Mesendoderm (in vitro differentiated cells): ENCODE measurements around the gene ADAM33.

Experiments used
- DNase-seq: peaks from one replicate; pipeline ENCODE4 v3.0.0; 2013
- H2AK5ac ChIP-seq: 2 replicates; pipeline ENCODE4 v1.6.1; 2013; ENCODE audit warnings: low read length, inconsistent platforms
- H2BK120ac ChIP-seq: 2 replicates; pipeline ENCODE4 v1.6.1; 2013; ENCODE audit warnings: low read depth, mild to moderate bottlenecking, low read length, moderate library complexity, mixed read lengths
- H2BK15ac ChIP-seq: replicated peaks from 2 replicates; pipeline ENCODE4 v1.6.1; 2013; ENCODE audit warnings: low read depth, mild to moderate bottlenecking, moderate library complexity
- H2BK5ac ChIP-seq: 2 replicates; pipeline ENCODE4 v1.6.1; 2013; ENCODE audit warnings: low read length, inconsistent platforms
- H3K18ac ChIP-seq: 2 replicates; pipeline ENCODE4 v1.6.1; 2013; ENCODE audit warnings: mild to moderate bottlenecking, low read length, mixed read lengths
- H3K23ac ChIP-seq: one replicate; pipeline ENCODE4 v1.6.1; 2013; ENCODE audit warnings: low read length
- H3K27ac ChIP-seq: 2 replicates; pipeline ENCODE4 v1.5.1; 2013; ENCODE audit warnings: low read depth, mild to moderate bottlenecking, inconsistent platforms, low read length, moderate library complexity
- H3K27me3 ChIP-seq: 2 replicates; pipeline ENCODE4 v1.6.1; 2013; ENCODE audit warnings: low read length, control low read depth, mild to moderate bottlenecking, inconsistent platforms; ENCODE audit not compliant: insufficient read depth, poor library complexity
- H3K36me3 ChIP-seq: 2 replicates; pipeline ENCODE4 v1.6.1; 2013; ENCODE audit warnings: low read length, inconsistent platforms; ENCODE audit not compliant: control insufficient read depth, insufficient read depth
- H3K4ac ChIP-seq: one replicate; pipeline ENCODE4 v1.6.1; 2013; ENCODE audit warnings: low read depth, mild to moderate bottlenecking, low read length, moderate library complexity
- H3K4me1 ChIP-seq: 2 replicates; pipeline ENCODE4 v1.6.1; 2013; ENCODE audit warnings: low read depth, low read length, inconsistent platforms; ENCODE audit not compliant: control insufficient read depth
- H3K4me2 ChIP-seq: 2 replicates; pipeline ENCODE4 v1.6.1; 2013; ENCODE audit warnings: low read length
- H3K4me3 ChIP-seq: 2 replicates; pipeline ENCODE4 v1.5.1; 2013; ENCODE audit warnings: mild to moderate bottlenecking, low read length
- H3K56ac ChIP-seq: one replicate; pipeline ENCODE4 v1.6.1; 2013; ENCODE audit warnings: low read length
- H3K79me1 ChIP-seq: 2 replicates; pipeline ENCODE4 v1.6.1; 2013; ENCODE audit warnings: low read length, inconsistent platforms
- H3K79me2 ChIP-seq: 2 replicates; pipeline ENCODE4 v1.6.1; 2013; ENCODE audit warnings: mild to moderate bottlenecking, low read length; ENCODE audit not compliant: control insufficient read depth, insufficient read depth
- H3K9ac ChIP-seq: 2 replicates; pipeline ENCODE4 v1.6.1; 2013; ENCODE audit warnings: low read length, inconsistent platforms
- H4K5ac ChIP-seq: one replicate; pipeline ENCODE4 v1.6.1; 2013; ENCODE audit warnings: low read length
- H4K8ac ChIP-seq: one replicate; pipeline ENCODE4 v1.6.1; 2013; ENCODE audit warnings: low read depth, mild to moderate bottlenecking, control low read depth, low read length, moderate library complexity
- WGBS: extraction: QIAGEN DNeasy Blood & Tissue Kit; methylation state at CpG from one replicate; pipeline ENCODE4 v1.1.7; 2013; ENCODE audit warnings: low lambda C conversion rate, missing lambda C conversion rate; ENCODE audit not compliant: insufficient coverage; ENCODE audit errors: extremely low coverage; 5-methylcytosine and 5-hydroxymethylcytosine counted together

The ADAM33 gene

DNA sequence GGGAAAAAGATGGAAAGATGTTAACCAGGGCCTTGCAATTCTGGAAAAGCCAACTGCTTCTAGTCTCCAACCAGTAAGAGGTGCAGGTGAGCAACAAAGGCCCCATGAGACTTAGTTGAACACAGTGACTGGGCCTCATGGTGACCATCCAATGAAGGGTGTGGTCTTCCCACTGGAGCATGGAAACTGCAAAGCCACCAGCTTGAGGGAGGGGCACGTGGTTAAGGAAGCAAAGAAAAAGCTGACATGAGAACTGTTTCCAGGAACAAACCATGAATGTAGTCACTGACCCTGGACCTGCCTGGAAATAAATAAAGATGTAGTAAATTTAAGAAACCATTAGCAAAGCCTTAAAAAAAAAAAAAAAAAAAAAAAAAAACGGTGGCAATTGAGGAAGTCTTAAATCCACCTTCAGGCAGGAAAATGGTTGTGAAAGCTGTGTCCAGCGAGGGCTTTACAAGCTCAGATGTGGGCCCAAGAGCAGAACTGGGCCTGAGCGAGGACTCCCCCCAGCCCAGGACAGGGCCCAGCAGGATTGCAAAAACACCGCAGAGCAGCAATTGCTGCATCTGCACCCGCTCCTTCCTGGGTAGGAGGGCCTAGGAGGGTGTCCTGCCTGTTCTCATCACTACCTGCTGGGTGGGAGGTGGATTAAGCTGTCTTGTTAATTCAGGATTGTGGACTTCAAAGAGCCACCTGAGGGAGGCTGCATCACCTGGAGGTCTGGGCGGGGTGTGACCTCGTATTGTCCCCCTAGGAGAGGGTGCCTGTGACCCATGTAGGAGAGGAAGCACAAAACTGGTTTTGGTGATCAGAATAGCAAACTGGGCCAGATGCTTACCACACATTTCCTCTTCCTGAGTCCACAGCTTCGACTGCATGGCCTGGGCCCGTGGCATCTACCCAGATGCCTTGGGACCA, 28.9 kb downstream of the ADAM33 start:
- H2AK5ac ChIP-seq, result no peak overlapping the region
- H3K27ac ChIP-seq, result no peak overlapping the region

GRCh38 chr20:3652221-3652620, 29.6 kb downstream of the ADAM33 start:
- DNase-seq, result no peak
- no peaks in the 10 kb centered on the region for H3K36me3 ChIP-seq
- H2AK5ac ChIP-seq, result no peak overlapping the region
- no CpG with 5 or more reads among the region's 9 CpGs for WGBS
- no peaks in the 10 kb centered on the region for H3K27me3 ChIP-seq
- H2BK5ac ChIP-seq, result no peak overlapping the region
- H3K56ac ChIP-seq, result no peak overlapping the region
- no peak overlapping the region for H3K4ac ChIP-seq
- no peak overlapping the region for H3K4me2 ChIP-seq
- H3K23ac ChIP-seq, result no peak overlapping the region
- H3K79me2 ChIP-seq, result no peaks in the 10 kb centered on the region
- H3K4me1 ChIP-seq, result no peaks in the 10 kb centered on the region
- H2BK120ac ChIP-seq, result no peak overlapping the region
- no peak overlapping the region for H3K9ac ChIP-seq
- no peak overlapping the region for H3K18ac ChIP-seq
- H3K27ac ChIP-seq, result no peak overlapping the region
- no peak overlapping the region for H4K5ac ChIP-seq
- no peak overlapping the region for H4K8ac ChIP-seq
- no peak overlapping the region for H2BK15ac ChIP-seq
- no peaks in the 10 kb centered on the region for H3K79me1 ChIP-seq
- no peak overlapping the region for H3K4me3 ChIP-seq

More for the DNA sequence above, 28.9 kb downstream of the ADAM33 start:
- Histone ChIP-seq H4K5ac (no peak overlapping the region), H3K56ac (no peak overlapping the region), H3K27me3 (no peaks in the 10 kb centered on the region), H3K4me3 (no peak overlapping the region), H3K79me2 (no peaks in the 10 kb centered on the region), H3K79me1 (no peaks in the 10 kb centered on the region), H3K4ac (no peak overlapping the region), H2BK120ac (no peak overlapping the region), H2BK5ac (no peak overlapping the region), H3K18ac (no peak overlapping the region), H3K23ac (no peak overlapping the region), H3K9ac (no peak overlapping the region), H3K4me1 (no peaks in the 10 kb centered on the region), H3K36me3 (no peaks in the 10 kb centered on the region), H2BK15ac (no peak overlapping the region), H4K8ac (no peak overlapping the region), H3K4me2 (no peak overlapping the region)
- DNase-seq, result no peak
- WGBS, result no CpG with 5 or more reads among the region's 10 CpGs

DNA sequence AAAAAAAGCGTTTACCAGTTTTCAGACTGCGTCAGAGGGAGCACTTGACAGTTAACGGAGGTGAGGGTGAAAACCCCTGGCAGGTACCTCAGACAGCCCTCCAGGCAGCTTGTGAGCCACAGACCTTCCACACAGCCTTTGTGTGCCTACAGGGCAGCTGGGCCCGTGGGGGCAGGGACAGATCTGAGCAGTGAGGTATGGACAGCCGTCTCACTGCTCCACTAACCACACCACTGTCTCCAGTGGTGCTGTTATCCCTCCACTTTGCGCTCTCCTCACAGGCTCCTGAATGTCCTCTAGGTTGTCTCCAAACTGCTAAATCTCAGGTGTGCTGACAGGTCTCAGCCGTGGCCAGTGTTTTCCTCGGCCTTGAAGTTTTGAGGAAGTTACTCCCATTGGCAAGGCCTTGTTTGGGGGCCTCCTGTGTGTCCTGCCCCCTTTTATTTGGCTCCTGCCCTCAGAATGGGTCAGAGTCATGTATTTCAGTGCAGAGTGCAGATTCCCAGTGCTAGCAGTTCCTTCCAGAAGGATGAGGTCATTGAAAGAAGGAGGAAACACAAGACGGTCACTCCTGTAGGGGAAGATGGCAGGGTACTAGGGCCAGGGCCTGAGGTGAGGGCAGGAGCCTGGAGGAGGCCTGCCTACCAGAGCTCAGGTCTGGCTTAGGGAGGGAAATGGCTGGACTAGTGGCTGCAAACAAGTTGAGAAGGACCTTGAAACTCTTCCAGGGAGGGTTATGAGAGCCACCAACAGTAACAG, 30.4 kb downstream of the ADAM33 start:
- Histone ChIP-seq H4K5ac (no peak overlapping the region), H3K18ac (no peak overlapping the region), H2BK5ac (no peak overlapping the region), H4K8ac (no peak overlapping the region), H3K4me3 (no peak overlapping the region), H3K79me2 (no peaks in the 10 kb centered on the region), H3K4me1 (no peaks in the 10 kb centered on the region), H3K27me3 (no peaks in the 10 kb centered on the region), H3K23ac (no peak overlapping the region), H3K79me1 (no peaks in the 10 kb centered on the region), H2BK15ac (no peak overlapping the region), H3K36me3 (no peaks in the 10 kb centered on the region), H2AK5ac (no peak overlapping the region), H3K4me2 (no peak overlapping the region), H2BK120ac (no peak overlapping the region), H3K56ac (no peak overlapping the region), H3K9ac (no peak overlapping the region), H3K27ac (no peak overlapping the region), H3K4ac (no peak overlapping the region)
- WGBS, result no CpG with 5 or more reads among the region's 9 CpGs
- no peak for DNase-seq

DNA sequence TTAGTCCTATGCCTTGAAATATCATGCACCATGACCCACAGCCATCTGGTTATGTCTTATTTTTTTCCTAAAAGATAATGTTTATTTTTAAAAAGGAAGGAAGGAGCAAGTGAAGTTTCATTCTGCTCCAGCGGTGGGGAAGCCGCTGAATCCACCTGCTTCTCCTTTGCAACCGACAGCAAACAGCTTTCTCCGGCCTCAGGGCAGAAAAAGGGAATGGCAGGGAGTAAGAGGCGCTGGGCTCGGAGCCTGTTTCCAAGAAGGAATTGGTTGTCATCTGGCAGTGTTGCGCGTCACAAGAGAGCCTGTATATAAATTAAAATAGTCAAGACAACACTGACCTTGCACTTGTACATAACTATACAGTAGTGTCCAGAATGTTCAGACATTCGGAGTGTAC, 32.9 kb downstream of the ADAM33 start:
- no peak for DNase-seq
- no peak overlapping the region for H2BK120ac ChIP-seq

DNA sequence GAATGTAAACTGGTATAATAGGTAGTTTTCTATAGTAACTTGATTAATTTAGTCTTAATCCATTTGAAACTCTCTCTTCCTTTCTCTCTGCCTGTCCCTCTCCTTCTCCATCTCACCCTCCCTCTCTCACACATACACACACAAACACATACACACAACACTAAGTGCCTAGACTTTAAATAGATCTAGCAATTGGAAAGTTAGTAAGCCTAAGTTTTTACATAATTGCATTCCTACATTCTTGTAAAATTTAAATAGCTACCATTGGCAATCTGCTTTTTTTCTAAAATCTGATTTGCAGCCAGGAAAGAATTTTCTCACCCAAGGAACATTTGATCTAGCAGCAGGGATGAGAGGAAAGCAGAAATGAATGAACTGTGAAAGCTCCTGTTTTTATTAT, 34.3 kb downstream of the ADAM33 start:
- Histone ChIP-seq H3K4me3 (no peak overlapping the region), H3K79me1 (no peaks in the 10 kb centered on the region), H3K23ac (no peak overlapping the region), H2BK15ac (no peak overlapping the region), H3K56ac (no peak overlapping the region), H3K79me2 (no peaks in the 10 kb centered on the region), H3K9ac (no peak overlapping the region), H3K18ac (no peak overlapping the region), H3K36me3 (no peaks in the 10 kb centered on the region), H4K8ac (no peak overlapping the region), H3K27ac (no peak overlapping the region), H3K4me2 (no peak overlapping the region), H3K4me1 (no peaks in the 10 kb centered on the region), H2BK120ac (no peak overlapping the region), H2BK5ac (no peak overlapping the region), H4K5ac (no peak overlapping the region), H3K27me3 (no peaks in the 10 kb centered on the region), H2AK5ac (no peak overlapping the region), H3K4ac (no peak overlapping the region)
- no peak for DNase-seq

More for the DNA sequence above, 32.9 kb downstream of the ADAM33 start:
- H3K79me1 ChIP-seq, result no peaks in the 10 kb centered on the region
- H2AK5ac ChIP-seq, result no peak overlapping the region
- no peak overlapping the region for H4K8ac ChIP-seq
- H3K9ac ChIP-seq, result no peak overlapping the region
- H2BK5ac ChIP-seq, result no peak overlapping the region
- no CpG with 5 or more reads among the region's 9 CpGs for WGBS
- H4K5ac ChIP-seq, result no peak overlapping the region
- no peaks in the 10 kb centered on the region for H3K4me1 ChIP-seq
- H2BK15ac ChIP-seq, result no peak overlapping the region
- H3K56ac ChIP-seq, result no peak overlapping the region
- no peaks in the 10 kb centered on the region for H3K79me2 ChIP-seq
- no peaks in the 10 kb centered on the region for H3K27me3 ChIP-seq
- H3K23ac ChIP-seq, result no peak overlapping the region
- H3K4ac ChIP-seq, result no peak overlapping the region
- no peak overlapping the region for H3K18ac ChIP-seq
- no peak overlapping the region for H3K4me2 ChIP-seq
- no peaks in the 10 kb centered on the region for H3K36me3 ChIP-seq
- no peak overlapping the region for H3K27ac ChIP-seq
- no peak overlapping the region for H3K4me3 ChIP-seq
